K562 (cell line): Measurements from ENCODE around the gene AKR1C3.

ENCODE experiments used
- CHAMP1 ChIP-seq: fragments of 450-650 bp; IDR thresholded peaks from 2 replicates; pipeline ENCODE4 v1.6.1; 2016; ENCODE audit warnings: mild to moderate bottlenecking
- CTCF ChIP-seq, 3 experiments: IDR thresholded peaks in 2 of 3; conservative IDR thresholded peaks in 1 of 3; 2 replicates each; pipeline ENCODE4 v1.5.1; 2011 to 2012; ENCODE audit warnings: low read length in 3 of 3, mild to moderate bottlenecking in 3 of 3, control low read depth in 2 of 3, improper control_type of control experiment in 1 of 3, inconsistent platforms in 1 of 3, low read depth in 1 of 3, mixed read lengths in 1 of 3, moderate library complexity in 1 of 3; ENCODE audit not compliant: insufficient read depth in 2 of 3
- KDM1A ChIP-seq, 2 experiments: fragments of 450-650 bp; IDR thresholded peaks; 2 replicates each; pipeline ENCODE4 v1.6.1; 2016; ENCODE audit warnings: mild to moderate bottlenecking in 2 of 2
- NCOA2 ChIP-seq, 2 experiments: fragments of 450-650 bp; IDR thresholded peaks; 2 replicates each; pipeline ENCODE4 v1.6.1; 2018; ENCODE audit warnings: mild to moderate bottlenecking in 2 of 2, moderate library complexity in 1 of 2; ENCODE audit not compliant: partially characterized antibody in 2 of 2
- POLR2A ChIP-seq: fragments of 450-650 bp; conservative IDR thresholded peaks from 2 replicates; pipeline ENCODE4 v1.6.1; 2016
- POLR2AphosphoS5 ChIP-seq: IDR thresholded peaks from 2 replicates; pipeline ENCODE4 v1.6.1; 2011; ENCODE audit warnings: mild to moderate bottlenecking, low read depth, low read length, moderate library complexity; ENCODE audit not compliant: control insufficient read depth, insufficient read depth
- SP2 ChIP-seq: IDR thresholded peaks from 2 replicates; pipeline ENCODE4 v1.6.1; 2011; ENCODE audit warnings: mild to moderate bottlenecking, low read depth, low read length, moderate library complexity; ENCODE audit not compliant: poor library complexity, severe bottlenecking; ENCODE audit errors: extremely low read depth
- SRF ChIP-seq, 2 experiments: fragments of 250-450, 450-650 bp in 1 of 2; sonication (Bioruptor Pico) in 1 of 2; sonication (generic) in 1 of 2; formaldehyde crosslinking; IDR thresholded peaks; 2 replicates each; pipeline versions ENCODE4 v1.5.0 to v1.5.1; 2020 to 2022; ENCODE audit warnings: mild to moderate bottlenecking in 1 of 2, missing genetic modification reagents in 1 of 2
- ZNF143 ChIP-seq: sonication (generic); formaldehyde crosslinking; IDR thresholded peaks from 2 replicates; pipeline ENCODE4 v1.9.0; 2022; ENCODE audit warnings: mild to moderate bottlenecking, missing genetic modification reagents
- TF ChIP-seq, protein P1 (sequence below): sonication (generic); formaldehyde crosslinking; IDR thresholded peaks from 2 replicates; pipeline ENCODE4 v1.8.0; 2022; ENCODE audit warnings: mild to moderate bottlenecking, missing genetic modification reagents, borderline replicate concordance

DNA sequence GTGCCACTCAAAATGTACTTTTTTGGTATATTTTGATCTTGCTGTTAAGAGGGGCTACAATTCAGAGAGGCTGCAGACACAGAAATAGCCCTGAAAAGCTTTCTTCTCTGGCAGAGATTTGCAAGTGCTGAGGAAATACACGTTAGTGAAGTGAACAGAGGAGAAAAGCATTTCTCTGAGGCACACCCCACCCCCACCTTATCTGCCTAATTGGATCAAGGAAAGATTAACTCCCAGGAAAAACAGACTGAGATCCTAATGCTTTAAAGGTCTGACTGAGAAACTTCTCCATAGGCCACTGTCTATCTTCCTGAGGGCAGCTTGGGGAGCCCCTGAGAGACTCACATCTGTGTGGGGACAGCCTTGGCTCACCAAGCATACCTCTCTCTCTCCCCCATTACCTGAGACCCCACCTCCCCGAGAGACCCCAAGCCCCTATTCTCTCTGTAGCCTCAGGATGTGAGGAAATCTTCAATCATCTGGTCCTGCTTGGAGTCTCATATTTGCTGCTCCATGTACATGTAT is 14.8 kb upstream of the AKR1C3 start:
- TF ChIP-seq, protein P1, sequence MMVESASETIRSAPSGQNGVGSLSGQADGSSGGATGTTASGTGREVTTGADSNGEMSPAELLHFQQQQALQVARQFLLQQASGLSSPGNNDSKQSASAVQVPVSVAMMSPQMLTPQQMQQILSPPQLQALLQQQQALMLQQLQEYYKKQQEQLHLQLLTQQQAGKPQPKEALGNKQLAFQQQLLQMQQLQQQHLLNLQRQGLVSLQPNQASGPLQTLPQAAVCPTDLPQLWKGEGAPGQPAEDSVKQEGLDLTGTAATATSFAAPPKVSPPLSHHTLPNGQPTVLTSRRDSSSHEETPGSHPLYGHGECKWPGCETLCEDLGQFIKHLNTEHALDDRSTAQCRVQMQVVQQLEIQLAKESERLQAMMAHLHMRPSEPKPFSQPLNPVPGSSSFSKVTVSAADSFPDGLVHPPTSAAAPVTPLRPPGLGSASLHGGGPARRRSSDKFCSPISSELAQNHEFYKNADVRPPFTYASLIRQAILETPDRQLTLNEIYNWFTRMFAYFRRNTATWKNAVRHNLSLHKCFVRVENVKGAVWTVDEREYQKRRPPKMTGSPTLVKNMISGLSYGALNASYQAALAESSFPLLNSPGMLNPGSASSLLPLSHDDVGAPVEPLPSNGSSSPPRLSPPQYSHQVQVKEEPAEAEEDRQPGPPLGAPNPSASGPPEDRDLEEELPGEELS (CRISPR knock-in tag) = no peak
- TF ChIP-seq POLR2A (no peak), ZNF143 (no peak), CTCF (IDR thresholded peaks at IDR 0.05 in 2 of 3, conservative IDR thresholded peaks at IDR 0.05 in 1 of 3; ENCODE audit: insufficient read depth in 2 of 3, low read depth in 1 of 3, low read length in 3 of 3) (no peak), NCOA2 (IDR thresholded peaks at IDR 0.05; ENCODE audit: partially characterized antibody in 2 of 2) (no peak), POLR2AphosphoS5 (no peak), CHAMP1 (no peak), SP2 (no peak), SRF (CRISPR knock-in tag; IDR thresholded peaks at IDR 0.05) (no peak), KDM1A (IDR thresholded peaks at IDR 0.05) (no peak)
